ENCODE results near the gene PACSIN3. TPM values are rescaled to one million over a fixed set of nuclear protein-coding genes. Genes with fewer than 3 reads are reported as not detected.
A peak's percentile ranks its signal among the peaks of the same experiment; 100 is the strongest.

The PACSIN3 gene
- total and polyA plus RNA-seq, 2 of the 13 experiments (the other 11 are each of a cell fraction or from before 2014, with no cell fraction given): 47.9 to 93.3 TPM

- TF ChIP-seq, protein P1, sequence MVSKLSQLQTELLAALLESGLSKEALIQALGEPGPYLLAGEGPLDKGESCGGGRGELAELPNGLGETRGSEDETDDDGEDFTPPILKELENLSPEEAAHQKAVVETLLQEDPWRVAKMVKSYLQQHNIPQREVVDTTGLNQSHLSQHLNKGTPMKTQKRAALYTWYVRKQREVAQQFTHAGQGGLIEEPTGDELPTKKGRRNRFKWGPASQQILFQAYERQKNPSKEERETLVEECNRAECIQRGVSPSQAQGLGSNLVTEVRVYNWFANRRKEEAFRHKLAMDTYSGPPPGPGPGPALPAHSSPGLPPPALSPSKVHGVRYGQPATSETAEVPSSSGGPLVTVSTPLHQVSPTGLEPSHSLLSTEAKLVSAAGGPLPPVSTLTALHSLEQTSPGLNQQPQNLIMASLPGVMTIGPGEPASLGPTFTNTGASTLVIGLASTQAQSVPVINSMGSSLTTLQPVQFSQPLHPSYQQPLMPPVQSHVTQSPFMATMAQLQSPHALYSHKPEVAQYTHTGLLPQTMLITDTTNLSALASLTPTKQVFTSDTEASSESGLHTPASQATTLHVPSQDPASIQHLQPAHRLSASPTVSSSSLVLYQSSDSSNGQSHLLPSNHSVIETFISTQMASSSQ (IDR thresholded peaks at IDR 0.05; ENCODE audit: low read depth): no peak
- TF ChIP-seq, protein P1 (CRISPR knock-in tag; IDR thresholded peaks at IDR 0.05; ENCODE audit: borderline replicate concordance): no peak
- TF ChIP-seq JUN (CRISPR knock-in tag; IDR thresholded peaks at IDR 0.05) (no peak), MIXL1 (CRISPR knock-in tag; IDR thresholded peaks at IDR 0.05) (0 out of 2 replicates have a peak, but pooled peaks have one; percentile 28), BORCS8-MEF2B (CRISPR knock-in tag; IDR thresholded peaks at IDR 0.05) (no peak; the same call in 1 of the 2 replicates), CEBPB (IDR thresholded peaks at IDR 0.05; ENCODE audit: borderline replicate concordance, low read depth, low read length) (no peak), HNRNPLL (IDR thresholded peaks at IDR 0.05; ENCODE audit: low read depth, low read length, poor library complexity, severe bottlenecking) (no peak), KLF11 (CRISPR knock-in tag; IDR thresholded peaks at IDR 0.05) (no peak), PHF8 (CRISPR knock-in tag; IDR thresholded peaks at IDR 0.05) (no peak), ZNF354B (CRISPR knock-in tag; IDR thresholded peaks at IDR 0.05) (no peak), ZBTB38 (CRISPR knock-in tag; IDR thresholded peaks at IDR 0.05) (no peak), ZNF33A (CRISPR knock-in tag; IDR thresholded peaks at IDR 0.05; ENCODE audit: borderline replicate concordance) (no peak), PRDM10 (CRISPR knock-in tag; IDR thresholded peaks at IDR 0.05; ENCODE audit: low read depth) (no peak)
- TF ChIP-seq, protein P2, sequence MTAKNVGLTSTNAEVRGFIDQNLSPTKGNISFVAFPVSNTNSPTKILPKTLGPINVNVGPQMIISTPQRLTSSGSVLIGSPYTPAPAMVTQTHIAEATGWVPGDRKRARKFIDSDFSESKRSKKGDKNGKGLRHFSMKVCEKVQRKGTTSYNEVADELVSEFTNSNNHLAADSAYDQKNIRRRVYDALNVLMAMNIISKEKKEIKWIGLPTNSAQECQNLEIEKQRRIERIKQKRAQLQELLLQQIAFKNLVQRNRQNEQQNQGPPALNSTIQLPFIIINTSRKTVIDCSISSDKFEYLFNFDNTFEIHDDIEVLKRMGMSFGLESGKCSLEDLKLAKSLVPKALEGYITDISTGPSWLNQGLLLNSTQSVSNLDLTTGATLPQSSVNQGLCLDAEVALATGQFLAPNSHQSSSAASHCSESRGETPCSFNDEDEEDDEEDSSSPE (CRISPR knock-in tag; IDR thresholded peaks at IDR 0.05): peak; percentile 31; the same call in 1 of the 2 replicates
- TF ChIP-seq, protein P3, sequence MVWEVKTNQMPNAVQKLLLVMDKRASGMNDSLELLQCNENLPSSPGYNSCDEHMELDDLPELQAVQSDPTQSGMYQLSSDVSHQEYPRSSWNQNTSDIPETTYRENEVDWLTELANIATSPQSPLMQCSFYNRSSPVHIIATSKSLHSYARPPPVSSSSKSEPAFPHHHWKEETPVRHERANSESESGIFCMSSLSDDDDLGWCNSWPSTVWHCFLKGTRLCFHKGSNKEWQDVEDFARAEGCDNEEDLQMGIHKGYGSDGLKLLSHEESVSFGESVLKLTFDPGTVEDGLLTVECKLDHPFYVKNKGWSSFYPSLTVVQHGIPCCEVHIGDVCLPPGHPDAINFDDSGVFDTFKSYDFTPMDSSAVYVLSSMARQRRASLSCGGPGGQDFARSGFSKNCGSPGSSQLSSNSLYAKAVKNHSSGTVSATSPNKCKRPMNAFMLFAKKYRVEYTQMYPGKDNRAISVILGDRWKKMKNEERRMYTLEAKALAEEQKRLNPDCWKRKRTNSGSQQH (CRISPR knock-in tag; IDR thresholded peaks at IDR 0.05; ENCODE audit: low read depth): no peak
- TF ChIP-seq, protein P4, sequence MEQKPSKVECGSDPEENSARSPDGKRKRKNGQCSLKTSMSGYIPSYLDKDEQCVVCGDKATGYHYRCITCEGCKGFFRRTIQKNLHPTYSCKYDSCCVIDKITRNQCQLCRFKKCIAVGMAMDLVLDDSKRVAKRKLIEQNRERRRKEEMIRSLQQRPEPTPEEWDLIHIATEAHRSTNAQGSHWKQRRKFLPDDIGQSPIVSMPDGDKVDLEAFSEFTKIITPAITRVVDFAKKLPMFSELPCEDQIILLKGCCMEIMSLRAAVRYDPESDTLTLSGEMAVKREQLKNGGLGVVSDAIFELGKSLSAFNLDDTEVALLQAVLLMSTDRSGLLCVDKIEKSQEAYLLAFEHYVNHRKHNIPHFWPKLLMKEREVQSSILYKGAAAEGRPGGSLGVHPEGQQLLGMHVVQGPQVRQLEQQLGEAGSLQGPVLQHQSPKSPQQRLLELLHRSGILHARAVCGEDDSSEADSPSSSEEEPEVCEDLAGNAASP (CRISPR knock-in tag; IDR thresholded peaks at IDR 0.05; ENCODE audit: borderline replicate concordance): 0 out of 2 replicates have a peak, but pooled peaks have one; percentile 23
Observed at GRCh38 chr11:47152953-47153950, 33.0 kb downstream of the PACSIN3 start (continued).
